Measurements from ENCODE around the gene EXOC2. TPM values are rescaled to one million over a fixed set of nuclear protein-coding genes. Genes with fewer than 3 reads are reported as not detected.

EXOC2 gene
- total RNA-seq, 1 donor from 2014 or later = 29.8 TPM

DNA sequence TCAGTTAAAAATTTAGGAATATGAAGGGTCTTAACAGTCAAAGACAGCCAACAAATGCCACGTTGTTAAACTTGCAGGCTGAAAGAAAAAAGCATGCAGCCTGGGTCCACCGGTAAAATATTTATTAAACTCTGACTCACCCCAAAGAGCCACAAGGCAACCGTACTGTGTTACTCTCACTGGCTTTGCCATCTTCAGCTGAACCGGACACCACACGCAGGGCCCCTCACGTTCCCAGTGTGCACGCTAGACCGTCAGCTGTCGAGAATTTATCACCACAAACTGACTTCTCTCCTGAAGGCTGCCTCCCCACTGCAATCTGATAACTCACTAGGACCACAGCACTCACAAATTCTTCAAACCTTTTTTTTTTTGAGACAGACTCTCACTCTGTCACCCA, 66.7 kb downstream of the EXOC2 start:
- CTCF ChIA-PET = no interaction called here
- no peak overlapping the region for H3K27ac Mint-ChIP-seq
- H3K4me3 Mint-ChIP-seq = no peak overlapping the region
- intact Hi-C loops (cut with micrococcal nuclease) = loop anchor here (5.0 kb wide), 1 partner anchor 86 kb away; no protein-coding TSS in a partner anchor
- peaks cover 15% of the 10 kb centered on the region for H3K4me1 Mint-ChIP-seq
- TF ChIP-seq, protein P1, sequence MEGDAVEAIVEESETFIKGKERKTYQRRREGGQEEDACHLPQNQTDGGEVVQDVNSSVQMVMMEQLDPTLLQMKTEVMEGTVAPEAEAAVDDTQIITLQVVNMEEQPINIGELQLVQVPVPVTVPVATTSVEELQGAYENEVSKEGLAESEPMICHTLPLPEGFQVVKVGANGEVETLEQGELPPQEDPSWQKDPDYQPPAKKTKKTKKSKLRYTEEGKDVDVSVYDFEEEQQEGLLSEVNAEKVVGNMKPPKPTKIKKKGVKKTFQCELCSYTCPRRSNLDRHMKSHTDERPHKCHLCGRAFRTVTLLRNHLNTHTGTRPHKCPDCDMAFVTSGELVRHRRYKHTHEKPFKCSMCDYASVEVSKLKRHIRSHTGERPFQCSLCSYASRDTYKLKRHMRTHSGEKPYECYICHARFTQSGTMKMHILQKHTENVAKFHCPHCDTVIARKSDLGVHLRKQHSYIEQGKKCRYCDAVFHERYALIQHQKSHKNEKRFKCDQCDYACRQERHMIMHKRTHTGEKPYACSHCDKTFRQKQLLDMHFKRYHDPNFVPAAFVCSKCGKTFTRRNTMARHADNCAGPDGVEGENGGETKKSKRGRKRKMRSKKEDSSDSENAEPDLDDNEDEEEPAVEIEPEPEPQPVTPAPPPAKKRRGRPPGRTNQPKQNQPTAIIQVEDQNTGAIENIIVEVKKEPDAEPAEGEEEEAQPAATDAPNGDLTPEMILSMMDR (IDR thresholded peaks at IDR 0.05) = no peak
- ATAC-seq (ENCODE audit: low read depth) (no peak), DNase-seq (no peak)
- no peaks in the 10 kb centered on the region for H3K27me3 Mint-ChIP-seq
- POLR2A ChIA-PET = no interaction called here
- no peaks in the 10 kb centered on the region for H3K9me3 Mint-ChIP-seq
- H3K36me3 Mint-ChIP-seq (ENCODE audit: low read depth) = peaks cover 51% of the 10 kb centered on the region

DNA sequence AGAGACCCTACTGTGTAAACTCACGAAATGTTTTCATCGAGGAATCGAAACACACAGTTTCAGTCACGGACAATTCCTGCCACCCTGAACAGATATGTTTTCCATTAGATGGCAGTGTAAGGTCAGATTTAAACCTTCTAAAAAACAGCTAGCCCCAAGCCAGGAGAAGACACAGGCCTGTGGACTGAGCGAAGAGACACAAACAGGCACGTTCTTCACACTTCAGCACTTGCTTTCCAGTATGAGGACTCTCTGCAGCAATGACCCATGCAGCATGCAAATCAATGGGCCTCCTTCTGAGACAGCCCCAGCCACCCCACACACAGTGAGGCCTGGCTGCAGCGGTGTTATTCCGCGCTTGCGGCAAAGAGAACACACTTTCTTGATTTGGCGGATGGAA, 68.0 kb downstream of the EXOC2 start:
- POLR2A ChIA-PET = no interaction called here
- Mint-ChIP-seq H3K36me3 (ENCODE audit: low read depth) (peaks cover 58% of the 10 kb centered on the region), H3K4me1 (peaks cover 15% of the 10 kb centered on the region), H3K27me3 (no peaks in the 10 kb centered on the region), H3K27ac (no peak overlapping the region), H3K9me3 (no peaks in the 10 kb centered on the region), H3K4me3 (no peak overlapping the region)
- DNase-seq (no peak), ATAC-seq (ENCODE audit: low read depth) (no peak)
- TF ChIP-seq, protein P1 (IDR thresholded peaks at IDR 0.05) = no peak
- intact Hi-C loops (cut with micrococcal nuclease) = loop anchor here (5.0 kb wide), 1 partner anchor 87 kb away; no protein-coding TSS in a partner anchor
- CTCF ChIA-PET = no interaction called here

DNA sequence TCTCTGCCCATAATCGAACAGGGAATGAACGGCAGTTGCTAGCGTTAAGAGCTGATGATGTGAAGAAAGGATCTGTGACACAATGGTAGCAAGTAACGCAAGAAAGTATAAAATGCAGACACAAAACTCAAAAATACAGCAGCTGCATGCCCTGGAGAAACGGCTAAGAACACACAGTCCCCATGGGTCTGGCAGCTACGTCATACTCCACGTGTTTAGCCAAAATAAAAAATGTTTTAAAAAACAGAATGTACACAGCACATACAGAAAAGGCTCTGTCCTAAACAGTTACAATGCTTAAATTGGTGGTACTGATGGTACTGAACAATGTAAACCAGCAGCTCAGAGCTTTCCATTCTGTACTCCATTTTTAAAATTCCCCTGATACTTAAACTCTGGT, 70.5 kb downstream of the EXOC2 start:
- TF ChIP-seq, protein P1 (IDR thresholded peaks at IDR 0.05) = no peak
- ChIA-PET POLR2A (no interaction called here), CTCF (no interaction called here)
- no peak overlapping the region for H3K4me3 Mint-ChIP-seq
- H3K27me3 Mint-ChIP-seq = no peaks in the 10 kb centered on the region
- H3K9me3 Mint-ChIP-seq = no peaks in the 10 kb centered on the region
- DNase-seq (no peak), ATAC-seq (ENCODE audit: low read depth) (no peak)
- peaks cover 65% of the 10 kb centered on the region for H3K36me3 Mint-ChIP-seq (ENCODE audit: low read depth)
- intact Hi-C loops (cut with micrococcal nuclease) = no loop called here
- no peaks in the 10 kb centered on the region for H3K4me1 Mint-ChIP-seq
- H3K27ac Mint-ChIP-seq = no peak overlapping the region

DNA sequence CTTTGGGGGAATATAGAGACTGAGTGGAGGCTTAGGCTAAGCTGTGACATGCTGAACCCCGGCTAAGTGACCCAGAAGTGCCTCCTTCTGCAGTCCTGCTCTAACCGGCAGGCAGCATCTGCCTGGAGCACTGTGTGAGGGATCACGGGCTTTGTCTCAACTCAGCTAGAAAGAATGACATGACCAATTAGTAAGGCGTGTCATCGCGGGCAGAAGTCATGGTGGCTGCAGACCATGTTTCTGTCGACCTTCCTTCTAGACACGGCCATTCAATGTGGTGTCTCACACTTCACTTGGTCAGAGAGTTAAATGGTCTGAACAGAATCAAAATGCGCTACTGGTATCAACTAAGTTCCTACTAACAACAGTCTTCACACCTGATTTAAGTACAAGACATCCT, 71.0 kb downstream of the EXOC2 start:
- DNase-seq (no peak), ATAC-seq (ENCODE audit: low read depth) (no peak)
- H3K36me3 Mint-ChIP-seq (ENCODE audit: low read depth) = peaks cover 69% of the 10 kb centered on the region
- TF ChIP-seq, protein P1 (IDR thresholded peaks at IDR 0.05) = no peak
- H3K4me3 Mint-ChIP-seq = no peak overlapping the region
- no peaks in the 10 kb centered on the region for H3K4me1 Mint-ChIP-seq
- ChIA-PET POLR2A (no interaction called here), CTCF (no interaction called here)
- intact Hi-C loops (cut with micrococcal nuclease) = no loop called here
- no peaks in the 10 kb centered on the region for H3K27me3 Mint-ChIP-seq
- no peaks in the 10 kb centered on the region for H3K9me3 Mint-ChIP-seq
- H3K27ac Mint-ChIP-seq = no peak overlapping the region

DNA sequence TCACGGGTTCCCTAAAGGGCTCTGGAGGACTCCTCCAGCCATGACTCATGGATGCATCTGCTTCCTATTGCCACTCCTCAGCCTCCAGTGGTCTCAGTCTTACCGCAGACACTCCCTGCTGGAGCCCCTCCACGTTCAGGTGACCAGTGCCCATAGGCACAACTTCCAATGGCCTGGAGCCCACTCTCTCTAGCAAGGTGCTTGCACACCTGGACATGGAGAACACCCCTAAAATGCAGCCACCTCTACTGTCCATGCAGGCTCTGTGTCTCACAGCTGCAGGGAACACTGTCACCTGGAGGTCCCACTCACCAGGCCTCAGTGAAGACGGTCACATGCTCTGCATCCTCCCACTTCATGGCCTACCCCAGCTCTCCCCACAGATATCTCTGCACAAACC, 72.0 kb downstream of the EXOC2 start:
- TF ChIP-seq, protein P1 (IDR thresholded peaks at IDR 0.05) = no peak
- H3K4me1 Mint-ChIP-seq = no peaks in the 10 kb centered on the region

More for the DNA sequence above, 72.0 kb downstream of the EXOC2 start:
- no peak overlapping the region for H3K27ac Mint-ChIP-seq
- POLR2A ChIA-PET = no interaction called here
- H3K27me3 Mint-ChIP-seq = no peaks in the 10 kb centered on the region
- peaks cover 65% of the 10 kb centered on the region for H3K36me3 Mint-ChIP-seq (ENCODE audit: low read depth)
- ATAC-seq (ENCODE audit: low read depth) = no peak
- intact Hi-C loops (cut with micrococcal nuclease) = no loop called here
- no peak overlapping the region for H3K4me3 Mint-ChIP-seq
- CTCF ChIA-PET = no interaction called here
- DNase-seq = no peak
- no peaks in the 10 kb centered on the region for H3K9me3 Mint-ChIP-seq
